ENCODE results near the gene LIFR.

LIFR gene

GRCh38 chr5:38591523-38591849, 35.0 kb upstream of the LIFR start:
- TF ChIP-seq, protein P1, sequence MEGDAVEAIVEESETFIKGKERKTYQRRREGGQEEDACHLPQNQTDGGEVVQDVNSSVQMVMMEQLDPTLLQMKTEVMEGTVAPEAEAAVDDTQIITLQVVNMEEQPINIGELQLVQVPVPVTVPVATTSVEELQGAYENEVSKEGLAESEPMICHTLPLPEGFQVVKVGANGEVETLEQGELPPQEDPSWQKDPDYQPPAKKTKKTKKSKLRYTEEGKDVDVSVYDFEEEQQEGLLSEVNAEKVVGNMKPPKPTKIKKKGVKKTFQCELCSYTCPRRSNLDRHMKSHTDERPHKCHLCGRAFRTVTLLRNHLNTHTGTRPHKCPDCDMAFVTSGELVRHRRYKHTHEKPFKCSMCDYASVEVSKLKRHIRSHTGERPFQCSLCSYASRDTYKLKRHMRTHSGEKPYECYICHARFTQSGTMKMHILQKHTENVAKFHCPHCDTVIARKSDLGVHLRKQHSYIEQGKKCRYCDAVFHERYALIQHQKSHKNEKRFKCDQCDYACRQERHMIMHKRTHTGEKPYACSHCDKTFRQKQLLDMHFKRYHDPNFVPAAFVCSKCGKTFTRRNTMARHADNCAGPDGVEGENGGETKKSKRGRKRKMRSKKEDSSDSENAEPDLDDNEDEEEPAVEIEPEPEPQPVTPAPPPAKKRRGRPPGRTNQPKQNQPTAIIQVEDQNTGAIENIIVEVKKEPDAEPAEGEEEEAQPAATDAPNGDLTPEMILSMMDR (IDR thresholded peaks at IDR 0.05; ENCODE audit: low read depth, low read length), result no peak
- no peak overlapping the region for H3K4me3 ChIP-seq (ENCODE audit: low read depth, low read length)

GRCh38 chr5:38590838-38591522, 34.5 kb upstream of the LIFR start:
- no peak overlapping the region for H3K4me3 ChIP-seq (ENCODE audit: low read depth, low read length)
- TF ChIP-seq, protein P1 (IDR thresholded peaks at IDR 0.05; ENCODE audit: low read depth, low read length), result no peak

DNA sequence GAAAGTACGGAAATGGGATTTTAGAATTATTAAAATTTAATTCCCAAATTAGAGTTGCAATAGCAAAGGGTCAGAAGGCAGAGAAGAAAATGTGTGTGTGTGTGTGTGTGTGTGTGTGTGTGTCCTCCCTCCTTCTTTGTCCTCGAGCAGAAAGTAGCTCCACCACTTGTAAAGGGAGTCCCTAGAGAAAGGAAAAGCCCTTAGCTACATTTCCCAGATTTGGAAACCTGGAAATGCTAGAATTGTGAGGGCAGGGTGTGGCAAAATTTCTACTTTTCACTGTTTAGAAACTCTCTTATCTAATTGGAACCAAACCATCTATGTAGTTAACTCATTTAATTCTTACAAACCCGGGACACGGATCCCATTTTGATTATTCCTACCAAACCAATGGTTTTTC, 33.2 kb upstream of the LIFR start:
- TF ChIP-seq, protein P1 (IDR thresholded peaks at IDR 0.05; ENCODE audit: low read depth, low read length), result no peak
- H3K4me3 ChIP-seq (ENCODE audit: low read depth, low read length), result no peak overlapping the region

- H3K4me3 ChIP-seq (ENCODE audit: low read depth, low read length), result no peak overlapping the region
- TF ChIP-seq, protein P1 (IDR thresholded peaks at IDR 0.05; ENCODE audit: low read depth, low read length), result no peak
Measured at GRCh38 chr5:38585816-38586215, 29.4 kb upstream of the LIFR start.

- TF ChIP-seq, protein P1 (IDR thresholded peaks at IDR 0.05; ENCODE audit: low read depth, low read length), result no peak
Measured at GRCh38 chr5:38583500-38583899, 27.1 kb upstream of the LIFR start.

GRCh38 chr5:38582975-38583319, 26.5 kb upstream of the LIFR start:
- H3K4me3 ChIP-seq (ENCODE audit: low read depth, low read length), result no peak overlapping the region
- TF ChIP-seq, protein P1 (IDR thresholded peaks at IDR 0.05; ENCODE audit: low read depth, low read length), result no peak

More at GRCh38 chr5:38583500-38583899, 27.1 kb upstream of the LIFR start:
- H3K4me3 ChIP-seq (ENCODE audit: low read depth, low read length), result no peak overlapping the region

DNA sequence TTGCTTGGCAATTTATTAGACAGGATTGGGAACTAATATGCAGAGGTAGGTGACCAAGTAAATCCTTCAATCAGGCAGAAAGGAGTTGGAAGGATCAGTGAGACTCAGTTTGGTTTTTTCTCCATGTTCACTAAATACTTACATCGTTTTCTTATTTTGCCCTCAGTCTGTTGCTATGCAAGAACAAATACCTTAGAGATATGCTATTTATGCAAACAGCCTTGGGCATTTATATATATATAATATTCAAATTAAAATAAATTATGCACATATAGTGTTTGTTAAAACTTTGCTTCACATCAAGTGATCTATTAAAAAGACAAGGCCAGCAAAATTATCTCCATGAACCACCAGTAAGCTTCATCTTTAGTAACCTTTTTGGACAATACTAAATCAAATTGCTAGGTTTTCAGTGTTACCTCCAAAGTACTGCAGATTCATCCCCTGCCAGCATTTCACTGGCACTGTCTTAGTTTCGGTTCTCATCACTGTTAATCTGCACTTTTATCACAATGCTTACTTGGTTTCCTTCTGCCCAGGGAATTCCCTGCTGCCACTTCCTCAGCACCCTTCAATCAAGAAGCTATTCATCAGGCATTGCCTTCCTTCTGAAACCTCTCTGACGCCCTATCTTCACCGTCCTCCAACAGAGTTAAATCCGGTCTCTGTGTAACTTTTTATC, 26.0 kb upstream of the LIFR start:
- TF ChIP-seq, protein P1 (IDR thresholded peaks at IDR 0.05; ENCODE audit: low read depth, low read length), result no peak
- no peak overlapping the region for H3K4me3 ChIP-seq (ENCODE audit: low read depth, low read length)

Data from WI38 (cell line).